DMS153 (cell line): ENCODE results near the gene SH3GL1.
A peak's percentile ranks its signal among the peaks of the same experiment; 100 is the strongest.

Experiments
- DNase-seq: peaks from one replicate; lab custom pipeline; 2025; lab: John Stamatoyannopoulos, UW

The SH3GL1 gene

DNA sequence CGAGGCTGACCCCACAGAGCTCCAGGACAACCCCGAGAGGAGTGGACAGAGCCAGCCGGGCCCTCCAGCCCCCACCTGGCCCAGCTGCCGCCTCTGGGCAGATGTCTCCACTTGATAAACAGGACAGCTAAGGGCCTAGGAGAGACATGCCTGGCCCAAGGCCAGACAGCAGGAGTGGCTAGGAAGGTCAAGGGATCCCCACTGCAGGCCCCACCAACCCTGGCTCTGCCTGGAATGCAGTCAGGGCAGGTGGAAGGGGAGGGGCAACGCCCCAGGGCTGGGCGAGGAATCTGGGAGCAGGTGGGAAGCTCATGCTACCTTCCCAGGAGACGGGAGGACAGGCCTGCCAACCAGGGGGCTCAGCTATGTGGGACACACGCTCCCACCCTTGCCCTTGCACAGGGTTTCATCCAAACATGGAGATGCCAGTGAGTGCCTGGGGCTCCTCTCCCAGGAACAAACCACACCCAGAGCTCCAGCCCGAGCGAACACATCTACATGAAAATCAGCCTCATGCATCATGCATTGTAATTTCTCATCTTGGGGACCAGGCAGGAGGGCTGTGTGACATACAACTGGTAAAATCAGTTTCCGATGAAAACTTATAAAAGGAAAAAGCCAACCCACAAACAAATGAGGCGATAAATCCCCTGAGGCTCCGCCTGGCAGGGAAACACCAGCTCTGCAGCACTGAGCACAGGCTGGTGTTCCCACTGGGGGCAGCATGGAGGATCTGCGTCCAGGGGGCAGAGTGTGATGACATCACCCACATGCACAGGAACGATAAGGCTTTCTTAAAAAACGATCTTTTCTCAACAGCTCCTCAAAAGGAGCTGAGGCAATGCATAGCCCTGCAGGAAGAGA, 25.0 kb downstream of the SH3GL1 start:
- DNase-seq, result no peak

DNA sequence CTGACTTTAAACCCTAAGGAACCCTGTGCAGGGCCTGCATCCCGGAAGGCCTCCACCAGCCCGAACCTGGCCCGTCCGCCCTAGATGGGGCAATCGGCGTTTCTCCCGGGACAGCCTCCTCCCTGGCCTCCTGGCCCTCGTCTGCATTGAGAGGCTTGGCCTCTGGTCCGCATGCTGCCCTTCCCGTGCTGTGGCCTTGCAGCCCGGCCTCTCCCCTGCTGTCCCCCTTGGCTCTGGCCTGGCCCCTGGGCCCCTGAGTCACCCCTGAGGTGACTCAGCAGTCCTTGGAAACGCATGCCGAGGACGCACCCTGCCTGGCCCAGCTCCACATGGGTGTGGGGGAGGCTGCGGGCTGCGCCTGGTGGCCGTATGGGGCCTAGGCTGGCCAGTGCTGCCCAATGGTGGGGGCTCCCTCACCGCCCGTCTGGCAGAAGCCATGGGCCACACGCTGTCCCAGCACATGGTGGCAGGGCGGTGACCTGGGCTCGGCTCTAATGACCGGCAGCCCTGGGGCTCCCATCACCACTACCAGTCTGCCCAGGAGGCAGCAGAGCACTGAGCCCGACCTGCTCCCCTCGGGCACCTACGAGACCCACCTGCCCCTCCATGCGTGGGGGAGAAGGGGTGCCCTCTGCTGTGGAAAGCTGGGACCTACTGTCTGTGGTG, 25.7 kb downstream of the SH3GL1 start:
- no peak for DNase-seq

DNA sequence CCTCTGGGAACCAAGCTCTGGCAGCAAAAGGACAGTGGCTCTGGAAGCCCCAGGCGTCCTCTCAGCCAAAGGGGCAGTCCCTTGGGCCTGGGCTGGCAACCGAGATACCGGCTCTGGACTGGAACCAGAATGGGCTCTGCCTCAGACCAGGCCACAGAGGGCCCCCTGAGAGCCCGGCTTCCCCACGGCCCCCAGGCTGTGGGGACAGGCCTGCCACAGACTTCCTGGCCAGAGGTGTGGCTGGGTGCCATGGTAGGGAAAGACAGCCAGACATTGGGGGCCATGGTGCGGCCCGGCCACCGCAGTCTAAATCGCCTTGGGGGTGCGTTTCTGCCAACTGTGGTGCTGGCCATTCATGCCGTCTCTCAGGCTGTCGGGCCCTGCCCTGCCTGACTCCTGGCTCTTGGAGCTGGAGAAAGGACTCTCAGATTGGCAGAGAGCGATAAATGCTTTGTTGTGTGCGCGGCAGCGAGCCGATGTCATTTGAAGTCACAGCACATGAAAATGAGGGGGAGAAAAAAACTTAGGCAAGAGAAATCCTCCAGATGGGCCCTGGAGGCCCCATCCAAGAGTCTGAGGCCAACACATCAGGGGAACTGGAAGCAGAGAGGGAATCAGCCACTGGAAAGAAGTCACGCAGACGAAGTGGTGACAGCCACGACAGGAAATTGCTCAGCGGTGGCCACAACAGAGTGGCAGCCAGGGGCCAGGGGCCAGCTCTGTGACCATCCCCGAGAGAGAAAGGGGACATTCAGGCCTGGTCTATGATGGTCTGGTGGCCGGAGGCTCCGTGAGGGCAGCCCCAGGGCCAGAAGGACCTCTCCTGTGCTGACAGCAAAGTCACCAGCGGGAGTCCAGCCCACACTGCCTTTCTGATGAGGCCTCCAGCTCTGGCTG, 26.5 kb downstream of the SH3GL1 start:
- no peak for DNase-seq

DNA sequence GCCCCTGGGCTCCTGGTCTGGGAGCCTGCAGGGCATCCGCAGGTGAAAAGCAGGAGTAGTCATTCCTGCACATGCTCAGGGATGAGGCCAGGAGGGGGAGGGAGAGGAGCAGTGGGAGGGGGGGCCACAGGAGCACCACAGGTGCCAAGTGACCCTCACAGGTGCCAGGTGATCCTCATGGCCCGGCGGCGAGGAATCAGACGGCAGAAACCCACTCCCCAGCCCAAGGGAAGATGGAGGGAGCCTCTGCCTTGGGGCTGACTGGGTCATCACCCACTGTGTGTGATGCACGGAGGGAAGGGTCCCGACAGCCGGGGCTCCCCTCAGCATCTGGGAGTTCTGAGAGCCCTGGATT, 27.4 kb downstream of the SH3GL1 start:
- DNase-seq, result no peak

DNA sequence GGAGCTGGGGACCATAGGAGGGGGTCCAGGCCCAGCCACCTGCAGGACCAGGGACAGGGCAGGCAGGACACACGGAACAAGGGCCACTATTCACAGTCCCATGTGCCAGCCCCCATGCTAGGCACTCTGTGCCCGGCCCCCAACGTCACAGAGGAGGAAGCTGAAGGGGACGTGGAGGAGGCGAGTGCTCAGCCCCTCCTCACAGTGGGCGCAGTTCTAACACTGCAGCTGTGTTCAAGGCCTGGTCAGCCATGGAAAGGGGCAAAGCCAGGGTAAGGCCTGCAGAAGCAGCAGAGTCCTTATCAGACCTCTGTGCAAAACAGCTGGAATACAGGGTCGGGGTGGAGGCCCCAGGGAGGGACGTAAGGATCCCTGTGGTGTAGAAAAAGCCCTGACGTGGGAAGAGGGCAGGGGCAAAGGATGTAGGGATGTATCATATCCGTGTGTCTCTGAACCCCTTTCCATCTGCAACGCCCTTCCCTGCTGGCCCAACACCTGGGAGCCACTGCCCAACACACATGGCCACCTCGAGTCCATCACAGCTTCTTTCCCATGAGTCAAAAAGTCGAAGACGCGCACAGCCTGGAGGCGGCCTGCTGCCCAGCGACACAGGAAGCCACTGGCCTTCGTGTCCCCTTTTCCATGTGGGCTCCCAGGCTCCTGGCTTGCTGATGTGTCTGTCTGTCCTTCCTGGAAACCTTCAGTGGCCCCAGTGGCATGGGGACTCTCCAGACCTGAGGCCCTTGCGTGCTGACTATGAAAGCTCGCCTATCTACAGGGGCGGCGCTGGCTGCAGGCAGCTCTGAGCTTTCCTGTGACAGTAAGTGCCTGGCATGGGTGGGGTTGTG, 28.0 kb downstream of the SH3GL1 start:
- DNase-seq, result no peak

DNA sequence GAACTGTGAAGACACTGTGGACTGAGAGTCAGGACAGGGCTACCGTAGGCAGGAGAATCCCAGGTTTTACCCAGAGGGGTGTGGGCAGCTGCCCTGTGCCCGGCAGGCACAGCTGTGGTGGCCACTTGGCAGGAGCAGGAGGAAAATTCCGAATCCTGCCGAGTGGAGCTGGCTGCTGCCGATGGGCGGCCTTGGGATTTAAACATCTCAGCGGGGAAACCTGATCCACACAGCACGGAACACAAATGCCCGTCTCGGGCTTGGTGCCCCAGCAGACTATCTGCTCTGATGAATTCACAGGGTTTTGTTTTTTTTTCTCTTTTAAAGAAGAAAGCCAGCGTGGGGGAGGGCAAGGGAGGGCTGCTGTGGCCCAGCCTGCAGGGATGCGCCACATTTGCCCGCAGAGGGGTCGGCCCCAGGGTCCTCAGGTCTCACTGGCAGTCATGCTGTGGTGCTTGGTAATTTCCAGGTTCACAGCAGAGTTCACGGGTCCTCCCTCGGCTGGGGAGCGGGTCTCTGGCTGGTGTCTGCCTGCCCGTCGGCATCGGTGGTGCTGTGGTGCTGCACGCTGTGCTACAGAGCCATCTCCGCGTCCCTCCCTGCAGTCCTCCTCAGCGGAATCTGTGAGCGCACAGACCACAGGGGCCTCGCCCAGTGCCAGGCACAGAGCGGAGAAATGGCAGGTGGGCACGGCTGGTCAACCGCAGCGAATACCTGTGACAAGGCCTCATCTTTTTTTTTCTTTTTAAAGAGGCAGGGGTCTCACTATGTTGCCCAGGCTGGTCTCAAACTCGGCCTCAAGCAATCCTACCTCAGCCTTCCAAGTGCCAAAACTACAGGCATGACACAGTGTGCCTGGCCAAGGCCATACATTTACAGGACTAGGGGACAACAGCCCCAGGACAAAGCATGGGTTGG, 28.8 kb downstream of the SH3GL1 start:
- DNase-seq, result no peak

DNA sequence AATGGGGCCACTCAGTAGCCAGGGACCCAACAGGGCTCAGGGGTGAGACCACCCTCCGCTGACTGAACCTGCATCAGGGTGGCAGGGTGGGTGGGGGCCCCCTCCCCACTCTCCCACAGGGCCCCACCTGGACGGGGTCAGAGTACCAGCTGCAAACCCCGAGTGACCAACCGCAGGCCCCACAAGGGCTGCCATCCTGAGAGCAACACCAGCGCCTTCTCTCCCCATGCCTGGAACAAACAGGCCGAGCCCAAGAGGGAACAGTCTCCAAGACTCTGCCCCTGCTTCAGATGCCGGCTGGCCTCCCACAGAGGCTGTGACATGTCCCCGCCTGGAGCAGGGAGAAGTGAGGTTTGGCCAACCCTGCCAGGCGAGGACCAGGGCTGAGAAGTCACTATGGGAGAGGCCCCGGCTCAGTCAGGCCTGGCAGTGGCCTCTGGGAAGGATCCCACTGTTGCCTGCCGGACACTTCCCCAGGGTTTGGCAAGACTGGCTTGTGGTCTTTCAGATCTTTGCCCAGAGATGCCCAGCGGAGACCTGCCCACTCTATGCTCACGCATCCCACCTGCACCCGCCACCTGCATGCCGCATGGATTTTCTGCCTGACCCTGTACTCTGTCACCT, 29.8 kb downstream of the SH3GL1 start:
- DNase-seq, result no peak

DNA sequence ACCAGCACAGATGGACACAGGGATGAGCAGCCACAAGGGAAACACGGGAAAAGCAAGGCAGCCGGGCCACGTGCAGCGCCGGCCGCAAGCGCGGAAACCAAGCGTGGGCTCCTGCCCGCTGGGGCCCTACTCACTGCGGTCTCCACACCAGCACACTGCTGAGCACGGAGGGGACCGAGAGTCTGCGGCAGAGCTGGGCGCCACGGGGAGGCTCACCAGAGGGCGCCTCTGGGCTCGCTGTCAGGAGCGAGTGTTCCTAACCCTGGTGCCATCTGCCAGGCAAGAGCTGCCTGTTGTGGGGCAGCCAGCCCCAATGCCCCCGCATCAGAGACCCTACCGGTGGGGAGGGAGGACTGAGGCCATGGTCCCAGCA, 30.5 kb downstream of the SH3GL1 start:
- DNase-seq, result peak; percentile 3

DNA sequence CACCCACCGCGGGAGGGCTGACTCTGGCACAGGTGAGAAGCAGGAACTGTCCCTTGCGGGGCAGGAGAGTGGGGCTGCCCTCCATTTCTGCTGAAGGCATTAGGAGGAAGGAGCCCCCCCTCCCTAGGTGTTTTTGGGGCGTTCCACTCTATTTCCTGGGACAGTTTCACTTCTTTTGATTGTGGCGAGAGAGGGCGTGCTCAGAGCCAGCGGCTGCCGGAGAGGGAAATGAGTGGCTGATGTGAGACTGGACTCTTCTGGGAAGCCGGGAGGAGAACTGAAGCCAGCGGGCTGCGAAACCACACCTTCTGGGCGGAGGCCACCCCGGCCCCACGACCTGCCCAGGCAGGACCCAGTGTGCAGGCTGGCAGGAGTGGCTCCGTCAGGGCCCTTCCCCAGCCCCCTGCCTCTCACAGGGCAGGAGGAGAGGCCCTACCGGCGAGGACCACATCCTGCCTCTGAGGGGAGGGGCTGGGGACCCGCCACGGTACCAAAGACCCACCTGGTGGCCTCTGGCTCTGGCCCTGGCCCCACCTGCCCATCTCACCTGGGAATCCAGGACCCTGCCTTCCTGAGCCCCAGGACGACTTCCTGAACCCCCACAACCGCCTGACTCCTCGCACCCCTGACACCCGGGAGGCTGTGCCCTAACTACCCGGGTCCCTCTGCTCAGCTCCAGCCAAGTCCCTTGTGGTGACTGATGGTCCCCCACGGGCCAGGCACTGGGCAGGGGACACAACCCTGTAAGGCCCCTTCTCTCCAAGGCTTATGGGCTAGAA, 31.0 kb downstream of the SH3GL1 start:
- DNase-seq, result peak; percentile 26

DNA sequence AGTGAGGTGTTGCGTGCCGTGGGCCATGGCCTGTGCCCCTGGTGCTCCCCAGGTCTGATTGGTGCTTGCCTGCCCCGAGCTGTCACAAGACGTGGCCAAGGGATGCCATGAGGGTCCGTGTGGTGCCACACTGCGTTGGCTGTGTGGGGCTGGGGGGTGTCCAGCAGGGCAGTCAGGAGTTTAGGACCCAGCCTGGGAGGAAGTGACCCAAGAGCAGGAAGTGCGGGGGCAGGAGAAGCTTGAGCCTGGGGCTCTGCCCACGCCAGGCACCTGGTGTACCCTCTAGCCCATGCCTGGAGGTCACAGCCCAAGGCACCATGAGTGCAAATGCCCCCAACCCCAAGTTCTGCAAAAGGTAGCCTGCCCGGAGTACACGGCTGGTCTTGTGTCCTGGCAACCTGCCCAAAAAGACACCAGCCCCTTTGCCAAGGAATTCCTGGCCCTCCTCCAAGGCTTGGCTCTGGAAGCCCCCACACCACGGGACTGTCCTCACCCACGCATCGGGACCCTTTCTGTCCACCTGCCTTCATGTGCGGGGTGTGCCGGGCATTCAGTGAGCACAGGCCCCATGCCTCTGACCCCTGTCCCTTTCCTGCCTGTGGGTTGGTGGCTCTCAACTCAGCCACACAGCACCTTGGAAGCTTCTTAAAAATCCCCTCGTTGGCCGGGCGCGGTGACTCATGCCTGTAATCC, 32.1 kb downstream of the SH3GL1 start:
- no peak for DNase-seq

DNA sequence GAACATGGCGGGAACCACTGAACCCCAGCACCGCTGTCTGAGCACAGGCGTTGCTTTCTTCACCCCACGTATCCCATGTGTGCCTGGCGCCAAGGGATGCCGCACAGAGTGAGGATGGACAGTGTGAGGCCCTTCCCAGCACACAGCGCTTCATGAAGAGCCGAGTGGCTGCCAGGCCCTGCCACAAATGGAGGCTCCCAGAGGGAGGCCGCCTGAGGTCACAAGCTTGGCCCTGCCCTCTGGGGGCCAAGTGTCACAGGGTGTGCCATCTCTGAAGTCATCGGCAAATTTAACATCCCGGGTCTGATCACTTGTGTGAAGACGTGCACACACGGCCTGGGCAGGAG, 32.6 kb downstream of the SH3GL1 start:
- no peak for DNase-seq

DNA sequence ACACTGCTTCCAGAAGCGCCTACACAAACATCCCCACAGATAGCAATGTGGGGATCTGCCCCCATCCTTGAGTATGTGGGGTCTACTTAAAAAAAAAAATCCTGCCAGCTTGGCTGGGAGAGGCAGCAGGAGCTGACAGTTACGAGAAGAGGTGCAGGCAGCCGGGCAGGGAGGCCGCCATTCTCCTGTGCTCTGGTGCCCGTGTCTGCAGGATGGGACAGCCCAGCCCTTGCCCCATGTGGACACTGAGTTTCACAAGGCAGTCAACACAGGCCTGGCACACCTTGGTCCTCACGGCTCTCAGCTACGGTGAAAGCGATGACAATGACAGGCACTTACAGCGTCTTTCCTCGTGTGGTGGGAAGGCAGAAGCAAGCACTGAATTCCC, 33.0 kb downstream of the SH3GL1 start:
- DNase-seq, result no peak

DNA sequence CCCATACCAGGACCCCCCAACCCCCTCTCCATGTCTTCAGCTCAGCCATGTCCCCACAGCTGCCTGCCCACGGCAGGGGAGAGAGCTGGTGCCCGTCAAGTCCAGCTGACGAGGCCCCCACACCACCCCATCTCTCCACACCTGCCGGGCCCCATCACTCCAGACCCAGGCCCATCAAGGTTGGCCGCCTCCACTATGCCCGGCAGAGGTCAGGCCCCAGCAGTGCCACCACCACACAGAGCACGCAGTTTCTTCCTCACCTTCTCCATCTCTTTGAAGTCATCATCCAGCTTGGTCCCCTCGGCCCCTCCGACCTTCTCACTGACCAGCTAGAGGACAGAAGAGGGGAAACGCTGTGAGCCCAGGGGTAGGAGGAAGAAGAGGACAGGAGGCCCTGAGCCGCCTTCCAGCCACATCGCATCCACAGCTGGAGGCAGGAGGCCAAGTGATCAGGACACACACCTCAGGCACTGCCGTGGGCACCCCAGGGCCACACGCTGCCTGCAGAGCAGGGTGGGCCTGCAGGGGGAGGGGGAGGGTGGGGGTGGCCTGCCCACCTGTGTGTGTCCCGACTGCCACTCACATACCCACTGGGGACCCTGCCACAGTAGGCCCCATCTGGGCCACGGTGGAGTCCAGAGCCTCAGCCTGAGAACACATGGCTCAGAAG, 33.5 kb downstream of the SH3GL1 start:
- no peak for DNase-seq

DNA sequence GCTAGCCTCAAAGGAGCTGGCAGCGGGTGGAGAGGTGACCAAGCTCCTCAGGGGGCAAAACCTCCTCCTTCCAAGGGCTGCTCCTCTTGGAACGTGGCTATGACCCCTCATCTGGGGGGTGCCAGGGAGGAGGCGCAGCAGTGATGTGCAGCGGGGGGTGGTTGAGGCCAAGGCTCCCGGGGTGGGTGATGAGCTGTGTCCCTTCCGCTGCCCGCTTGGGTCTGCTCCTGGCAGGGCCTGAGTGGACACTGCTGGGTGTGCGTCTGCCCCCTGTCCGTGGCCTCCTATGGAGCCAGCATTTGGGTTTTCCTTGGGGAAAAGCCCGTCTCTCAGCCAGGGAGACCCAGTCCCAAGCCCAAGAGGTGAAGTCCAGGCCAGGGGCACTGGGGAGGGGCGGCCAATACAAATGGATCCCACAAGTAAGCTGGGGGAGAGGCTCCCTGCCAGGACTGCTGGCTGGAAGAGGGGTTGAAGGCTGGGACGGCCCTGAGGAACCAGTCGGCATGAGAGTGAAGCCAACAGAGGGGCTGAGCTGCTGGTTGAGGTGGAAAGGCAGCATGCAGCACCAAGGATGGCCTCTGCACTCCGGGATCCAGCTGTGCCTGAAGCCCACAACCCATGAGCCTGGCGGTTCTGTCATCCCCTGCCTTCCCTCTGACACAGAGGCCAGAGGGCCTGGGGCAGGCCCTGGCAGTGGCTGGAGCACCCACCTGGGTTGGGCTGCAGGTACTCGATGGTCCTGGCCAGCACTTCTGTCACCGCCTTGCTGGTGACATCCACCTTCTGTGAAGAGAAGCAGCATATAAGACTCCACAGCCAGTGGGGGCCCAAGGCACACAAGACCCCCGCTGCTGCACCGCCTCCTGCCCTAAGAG, 34.3 kb downstream of the SH3GL1 start:
- no peak for DNase-seq

DNA sequence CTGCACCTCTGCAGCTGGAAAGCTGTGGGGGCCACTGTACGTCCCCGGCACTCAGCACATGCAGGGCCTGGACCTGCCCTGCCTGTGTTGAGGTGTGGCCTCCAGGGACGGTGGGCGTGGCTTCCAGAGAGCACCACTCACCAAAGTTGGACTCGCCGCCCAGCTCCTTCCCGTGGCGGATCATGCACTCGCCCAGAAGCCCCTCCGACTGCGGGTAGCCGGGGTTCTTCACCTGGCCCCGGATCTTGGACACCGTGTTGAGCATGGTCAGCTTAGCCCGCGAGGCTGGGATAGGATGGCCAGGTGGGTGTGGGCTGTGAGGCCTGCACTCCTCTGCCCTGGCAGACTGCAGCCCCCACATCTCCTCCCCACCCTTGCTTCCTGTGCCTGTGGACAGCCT, 35.0 kb downstream of the SH3GL1 start:
- DNase-seq, result no peak

DNA sequence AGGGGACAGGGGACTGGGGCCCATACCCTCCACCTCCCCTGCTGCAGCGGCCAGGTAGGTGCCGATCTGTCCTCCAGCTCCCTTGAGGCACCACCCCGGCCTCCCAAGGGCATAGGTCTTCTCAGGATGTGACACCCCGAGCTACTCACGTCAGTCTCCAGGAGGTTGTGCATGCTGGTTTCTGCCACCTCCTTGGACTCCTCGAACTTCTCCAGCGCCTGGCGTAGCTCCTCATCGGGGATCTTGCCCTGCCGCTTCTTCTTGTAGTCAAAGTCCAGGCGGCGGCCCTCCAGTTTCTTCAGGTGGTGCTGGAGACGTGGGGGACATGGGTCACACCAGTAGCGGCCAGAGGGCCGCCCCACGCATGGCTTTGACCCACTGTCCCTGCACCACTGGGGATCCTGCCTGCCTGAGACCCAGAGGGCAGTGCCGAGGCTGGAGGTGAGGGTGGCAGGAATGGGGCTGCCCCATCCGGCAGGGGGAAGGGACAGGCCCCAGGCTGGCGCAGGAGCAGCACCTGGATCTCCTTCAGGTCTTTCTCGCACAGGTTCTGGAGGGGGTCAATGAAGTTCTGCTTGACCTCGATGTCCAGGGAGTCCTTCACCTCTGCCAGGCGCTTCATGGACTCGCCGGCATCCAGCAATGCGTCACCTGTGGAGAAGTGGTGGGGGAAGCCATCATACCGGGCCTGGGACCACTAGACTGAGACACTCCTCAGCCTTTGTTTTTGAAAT, 36.6 kb downstream of the SH3GL1 start:
- no peak for DNase-seq
